ENCODE data around the gene MARCHF10.

The MARCHF10 gene

DNA sequence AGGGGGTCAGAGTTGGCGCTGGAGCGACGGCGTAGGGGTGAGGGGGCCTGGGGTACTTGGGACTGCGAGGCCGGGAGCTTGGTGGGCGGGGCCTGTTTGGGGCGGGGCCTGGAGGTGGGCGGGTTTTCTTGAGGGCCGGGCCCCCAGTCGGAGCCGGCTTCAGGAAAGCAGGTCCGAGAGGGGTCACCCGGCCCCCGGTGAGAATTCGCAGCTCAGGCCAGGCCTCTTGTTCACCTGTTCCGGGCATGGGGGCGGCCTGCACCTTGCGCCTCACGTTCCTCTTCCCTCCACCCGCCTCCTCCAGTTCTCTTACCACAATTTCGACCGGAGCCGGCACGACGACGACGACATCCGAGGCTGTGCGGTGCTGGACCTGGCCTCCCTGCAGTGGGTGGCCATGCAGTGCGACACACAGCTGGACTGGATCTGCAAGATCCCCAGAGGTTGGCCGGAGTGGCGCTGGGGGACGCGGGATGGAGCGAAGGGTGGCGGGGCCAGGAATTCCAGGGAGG is 128.2 kb downstream of the MARCHF10 start:
- H3K4me1 ChIP-seq (ENCODE audit: insufficient read depth, insufficient read length) = peaks cover 14% of the 10 kb centered on the region

DNA sequence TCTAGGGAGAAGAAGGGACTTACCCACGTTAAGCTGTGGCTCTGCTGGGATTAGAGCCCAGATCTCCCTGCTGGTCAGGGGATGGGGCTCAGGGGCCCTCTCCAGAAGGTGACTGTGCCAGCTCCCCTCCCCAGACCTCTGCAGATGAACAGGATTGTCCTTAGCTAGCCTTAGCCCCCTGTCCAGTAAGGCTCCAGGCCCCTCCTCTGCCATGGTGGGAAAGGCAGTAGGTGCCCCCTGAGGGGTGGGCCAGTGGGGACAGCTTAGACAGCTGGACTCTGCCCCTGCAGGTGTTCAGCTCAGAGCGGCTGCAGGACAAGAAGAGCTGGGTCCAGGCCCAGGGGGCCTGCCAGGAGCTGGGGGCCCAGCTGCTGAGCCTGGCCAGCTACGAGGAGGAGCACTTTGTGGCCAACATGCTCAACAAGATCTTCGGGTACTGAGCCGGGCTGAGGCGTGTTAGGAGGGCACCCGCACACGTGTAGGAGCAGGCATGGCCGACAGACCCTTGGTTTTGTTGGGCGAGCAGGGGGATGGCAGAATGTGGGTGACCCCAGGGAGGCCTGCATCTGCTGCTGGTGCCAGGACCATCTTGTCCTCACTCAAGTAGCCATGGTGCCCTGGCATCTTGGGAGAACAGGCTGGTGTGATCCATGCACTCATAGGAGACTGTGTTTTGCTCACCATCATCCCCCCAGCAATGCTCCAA is 129.7 kb downstream of the MARCHF10 start:
- Histone ChIP-seq H3K4me1 (ENCODE audit: insufficient read depth, insufficient read length) (peaks cover 18% of the 10 kb centered on the region), H3K4me3 (ENCODE audit: insufficient read length, low read depth) (no peak overlapping the region), H3K9ac (ENCODE audit: insufficient read length, low read depth) (no peak overlapping the region), H3K9me3 (ENCODE audit: insufficient read depth, low read length) (no peaks in the 10 kb centered on the region), H3K36me3 (ENCODE audit: insufficient read depth, insufficient read length, low read length) (peaks cover 82% of the 10 kb centered on the region), H3K27me3 (ENCODE audit: insufficient read depth, insufficient read length) (no peaks in the 10 kb centered on the region)
- no peak for DNase-seq (ENCODE audit: low read depth, low spot score)
- TF ChIP-seq SUZ12 (IDR thresholded peaks at IDR 0.05; ENCODE audit: extremely low read depth, insufficient read depth, insufficient read length) (no peak), YY1 (IDR thresholded peaks at IDR 0.05; ENCODE audit: insufficient read depth, insufficient read length) (no peak), ZNF274 (IDR thresholded peaks at IDR 0.05; ENCODE audit: low read depth, low read length) (no peak)

More for the DNA sequence above, 128.2 kb downstream of the MARCHF10 start:
- Histone ChIP-seq H3K27me3 (ENCODE audit: insufficient read depth, insufficient read length) (no peaks in the 10 kb centered on the region), H3K9ac (ENCODE audit: insufficient read length, low read depth) (no peak overlapping the region), H3K9me3 (ENCODE audit: insufficient read depth, low read length) (no peaks in the 10 kb centered on the region), H3K4me3 (ENCODE audit: insufficient read length, low read depth) (no peak overlapping the region), H3K36me3 (ENCODE audit: insufficient read depth, insufficient read length, low read length) (peaks cover 74% of the 10 kb centered on the region)
- DNase-seq (ENCODE audit: low read depth, low spot score) = no peak
- TF ChIP-seq ZNF274 (IDR thresholded peaks at IDR 0.05; ENCODE audit: low read depth, low read length) = no peak
- TF ChIP-seq YY1 (IDR thresholded peaks at IDR 0.05; ENCODE audit: insufficient read depth, insufficient read length) = no peak
- no peak for TF ChIP-seq SUZ12 (IDR thresholded peaks at IDR 0.05; ENCODE audit: extremely low read depth, insufficient read depth, insufficient read length)

DNA sequence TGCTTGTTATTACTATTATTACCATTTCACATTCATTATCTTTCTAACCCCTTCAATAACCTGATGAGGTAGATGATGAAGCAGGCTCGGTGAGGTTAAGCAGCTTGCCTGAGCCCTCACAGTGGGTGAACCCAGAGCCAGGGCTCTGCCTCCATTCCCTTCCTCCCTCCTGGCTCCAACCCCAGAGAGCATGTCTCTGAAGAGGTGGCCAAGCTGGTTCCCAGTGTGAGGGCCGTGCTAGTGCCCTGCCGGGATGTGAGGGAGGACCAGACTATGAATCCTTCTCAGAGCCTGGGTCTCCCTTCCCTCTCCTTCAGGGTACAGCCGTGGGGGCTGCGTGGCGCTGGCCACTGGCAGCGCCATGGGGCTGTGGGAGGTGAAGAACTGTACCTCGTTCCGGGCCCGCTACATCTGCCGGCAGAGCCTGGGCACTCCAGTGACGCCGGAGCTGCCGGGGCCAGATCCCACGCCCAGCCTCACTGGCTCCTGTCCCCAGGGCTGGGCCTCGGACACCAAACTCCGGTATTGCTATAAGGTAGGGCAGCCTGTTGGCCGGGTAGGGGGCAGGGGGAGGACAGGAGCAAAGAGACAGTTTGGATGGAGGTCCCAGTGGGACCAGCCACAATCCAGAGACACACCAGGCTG is 131.0 kb downstream of the MARCHF10 start:
- H3K4me3 ChIP-seq (ENCODE audit: insufficient read length, low read depth) = no peak overlapping the region
- peaks cover 19% of the 10 kb centered on the region for H3K4me1 ChIP-seq (ENCODE audit: insufficient read depth, insufficient read length)
- H3K36me3 ChIP-seq (ENCODE audit: insufficient read depth, insufficient read length, low read length) = peaks cover 88% of the 10 kb centered on the region
- H3K9me3 ChIP-seq (ENCODE audit: insufficient read depth, low read length) = no peaks in the 10 kb centered on the region
- TF ChIP-seq YY1 (IDR thresholded peaks at IDR 0.05; ENCODE audit: insufficient read depth, insufficient read length) (no peak), SUZ12 (IDR thresholded peaks at IDR 0.05; ENCODE audit: extremely low read depth, insufficient read depth, insufficient read length) (no peak), ZNF274 (IDR thresholded peaks at IDR 0.05; ENCODE audit: low read depth, low read length) (no peak)
- H3K9ac ChIP-seq (ENCODE audit: insufficient read length, low read depth) = peak overlapping the region; percentile 6
- no peaks in the 10 kb centered on the region for H3K27me3 ChIP-seq (ENCODE audit: insufficient read depth, insufficient read length)
- no peak for DNase-seq (ENCODE audit: low read depth, low spot score)

DNA sequence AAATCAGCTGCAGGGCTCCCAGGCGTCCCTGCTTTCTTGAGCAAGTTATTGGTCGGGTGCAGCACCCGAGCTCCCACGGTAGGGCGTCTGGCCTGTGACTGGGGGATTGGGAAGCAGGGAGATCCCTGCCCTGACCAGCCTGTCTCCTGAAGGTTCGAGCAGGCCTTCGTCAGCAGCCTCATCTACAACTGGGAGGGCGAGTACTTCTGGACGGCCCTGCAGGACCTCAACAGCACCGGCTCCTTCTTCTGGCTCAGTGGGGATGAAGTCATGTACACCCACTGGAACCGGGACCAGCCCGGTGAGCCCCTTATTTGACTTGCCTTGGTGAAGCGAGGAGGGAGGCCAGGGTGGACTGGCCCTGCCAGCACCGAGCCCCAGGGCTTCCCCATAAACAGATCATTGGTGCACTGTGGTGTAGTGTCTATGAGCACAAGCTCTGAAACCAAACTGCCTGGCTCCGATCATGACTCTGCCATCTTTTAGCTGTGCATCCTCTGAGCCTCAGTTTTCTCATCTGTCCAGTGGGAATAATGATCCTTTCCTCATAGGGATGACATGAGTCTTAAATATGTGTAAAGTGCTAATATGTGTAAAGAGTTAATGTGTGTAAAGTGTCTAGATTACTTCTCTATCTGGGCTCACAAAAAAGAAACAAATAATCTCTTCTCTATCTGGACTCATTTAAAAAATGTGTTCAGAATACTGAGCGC is 131.7 kb downstream of the MARCHF10 start:
- Histone ChIP-seq H3K9me3 (ENCODE audit: insufficient read depth, low read length) (no peaks in the 10 kb centered on the region), H3K27me3 (ENCODE audit: insufficient read depth, insufficient read length) (no peaks in the 10 kb centered on the region), H3K9ac (ENCODE audit: insufficient read length, low read depth) (no peak overlapping the region), H3K4me1 (ENCODE audit: insufficient read depth, insufficient read length) (peaks cover 20% of the 10 kb centered on the region), H3K4me3 (ENCODE audit: insufficient read length, low read depth) (no peak overlapping the region), H3K36me3 (ENCODE audit: insufficient read depth, insufficient read length, low read length) (peaks cover 86% of the 10 kb centered on the region)
- no peak for TF ChIP-seq ZNF274 (IDR thresholded peaks at IDR 0.05; ENCODE audit: low read depth, low read length)
- no peak for TF ChIP-seq SUZ12 (IDR thresholded peaks at IDR 0.05; ENCODE audit: extremely low read depth, insufficient read depth, insufficient read length)
- no peak for TF ChIP-seq YY1 (IDR thresholded peaks at IDR 0.05; ENCODE audit: insufficient read depth, insufficient read length)
- no peak for DNase-seq (ENCODE audit: low read depth, low spot score)

DNA sequence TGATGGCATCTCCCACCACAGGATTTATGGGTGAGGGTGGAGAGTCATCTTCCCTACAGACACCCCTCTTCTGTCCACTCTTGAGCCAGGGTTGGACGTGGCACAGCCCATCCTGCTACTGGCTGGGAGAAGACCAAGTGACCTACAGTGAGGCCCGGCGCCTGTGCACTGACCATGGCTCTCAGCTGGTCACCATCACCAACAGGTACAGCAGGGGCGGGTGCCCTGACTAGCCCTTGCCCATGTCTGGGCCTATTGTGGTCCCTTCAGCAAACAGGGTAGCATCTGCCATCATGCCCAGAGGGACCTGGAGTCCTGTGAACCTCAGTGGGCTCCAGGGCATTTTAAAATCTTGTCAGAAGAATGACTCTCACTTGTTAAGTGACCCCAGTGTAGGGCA is 132.4 kb downstream of the MARCHF10 start:
- Histone ChIP-seq H3K9ac (ENCODE audit: insufficient read length, low read depth) (no peak overlapping the region), H3K27me3 (ENCODE audit: insufficient read depth, insufficient read length) (no peaks in the 10 kb centered on the region), H3K36me3 (ENCODE audit: insufficient read depth, insufficient read length, low read length) (peaks cover 82% of the 10 kb centered on the region), H3K4me1 (ENCODE audit: insufficient read depth, insufficient read length) (peaks cover 15% of the 10 kb centered on the region), H3K9me3 (ENCODE audit: insufficient read depth, low read length) (no peaks in the 10 kb centered on the region), H3K4me3 (ENCODE audit: insufficient read length, low read depth) (no peak overlapping the region)
- TF ChIP-seq SUZ12 (IDR thresholded peaks at IDR 0.05; ENCODE audit: extremely low read depth, insufficient read depth, insufficient read length) = no peak
- TF ChIP-seq ZNF274 (IDR thresholded peaks at IDR 0.05; ENCODE audit: low read depth, low read length) = no peak
- no peak for TF ChIP-seq YY1 (IDR thresholded peaks at IDR 0.05; ENCODE audit: insufficient read depth, insufficient read length)
- no peak for DNase-seq (ENCODE audit: low read depth, low spot score)

DNA sequence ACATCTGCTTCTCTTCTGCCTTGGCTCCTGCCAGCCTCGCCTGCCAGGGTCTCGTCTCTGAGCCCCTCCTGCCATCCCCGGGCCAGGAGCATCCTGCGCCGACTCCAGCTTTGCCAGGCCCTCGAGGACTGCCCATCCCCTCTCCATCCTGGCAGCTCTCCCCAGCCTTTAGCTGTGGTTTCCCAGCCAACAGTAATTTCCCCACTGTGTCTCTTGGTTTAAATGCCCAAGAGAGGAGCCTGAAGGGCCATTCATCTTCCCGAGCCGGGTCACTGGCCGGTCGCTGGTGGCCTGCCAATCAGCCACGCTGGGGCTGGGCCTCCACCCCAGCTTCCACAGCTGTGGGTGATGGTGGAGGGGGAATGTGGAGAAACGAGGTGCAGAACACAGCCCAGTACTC is 132.9 kb downstream of the MARCHF10 start:
- Histone ChIP-seq H3K9ac (ENCODE audit: insufficient read length, low read depth) (no peak overlapping the region), H3K27me3 (ENCODE audit: insufficient read depth, insufficient read length) (no peaks in the 10 kb centered on the region), H3K4me1 (ENCODE audit: insufficient read depth, insufficient read length) (peaks cover 15% of the 10 kb centered on the region), H3K9me3 (ENCODE audit: insufficient read depth, low read length) (no peaks in the 10 kb centered on the region), H3K4me3 (ENCODE audit: insufficient read length, low read depth) (no peak overlapping the region), H3K36me3 (ENCODE audit: insufficient read depth, insufficient read length, low read length) (peaks cover 82% of the 10 kb centered on the region)
- no peak for DNase-seq (ENCODE audit: low read depth, low spot score)
- no peak for TF ChIP-seq YY1 (IDR thresholded peaks at IDR 0.05; ENCODE audit: insufficient read depth, insufficient read length)

DNA sequence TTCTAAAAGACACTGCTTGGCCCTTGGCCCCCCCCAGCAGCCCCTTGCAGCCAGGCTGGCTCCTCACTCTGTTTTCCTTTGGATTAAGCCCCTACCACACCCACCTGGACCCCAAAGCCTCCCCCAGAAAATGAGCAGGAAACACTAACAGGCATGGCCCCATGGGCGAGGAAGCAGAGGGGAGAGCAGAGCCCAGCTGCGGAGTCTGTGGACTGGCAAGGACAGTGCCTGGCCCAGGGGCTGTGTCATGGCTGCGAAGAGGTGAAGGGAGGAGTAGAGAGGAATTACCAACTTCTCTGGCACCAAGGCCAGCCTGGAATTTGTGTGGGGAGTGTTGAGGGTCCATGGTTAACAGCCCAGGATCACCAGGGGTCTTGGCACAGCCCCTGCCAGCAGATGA is 133.3 kb downstream of the MARCHF10 start:
- no peak for TF ChIP-seq SUZ12 (IDR thresholded peaks at IDR 0.05; ENCODE audit: extremely low read depth, insufficient read depth, insufficient read length)
- no peak for TF ChIP-seq ZNF274 (IDR thresholded peaks at IDR 0.05; ENCODE audit: low read depth, low read length)
- no peak for TF ChIP-seq YY1 (IDR thresholded peaks at IDR 0.05; ENCODE audit: insufficient read depth, insufficient read length)
- Histone ChIP-seq H3K4me3 (ENCODE audit: insufficient read length, low read depth) (no peak overlapping the region), H3K9me3 (ENCODE audit: insufficient read depth, low read length) (no peaks in the 10 kb centered on the region), H3K4me1 (ENCODE audit: insufficient read depth, insufficient read length) (peaks cover 14% of the 10 kb centered on the region), H3K36me3 (ENCODE audit: insufficient read depth, insufficient read length, low read length) (peaks cover 83% of the 10 kb centered on the region), H3K27me3 (ENCODE audit: insufficient read depth, insufficient read length) (no peaks in the 10 kb centered on the region), H3K9ac (ENCODE audit: insufficient read length, low read depth) (no peak overlapping the region)
- DNase-seq (ENCODE audit: low read depth, low spot score) = no peak

All from NT2/D1 (cell line).